Measurements from ENCODE around the gene NPLOC4.

NPLOC4 gene

DNA sequence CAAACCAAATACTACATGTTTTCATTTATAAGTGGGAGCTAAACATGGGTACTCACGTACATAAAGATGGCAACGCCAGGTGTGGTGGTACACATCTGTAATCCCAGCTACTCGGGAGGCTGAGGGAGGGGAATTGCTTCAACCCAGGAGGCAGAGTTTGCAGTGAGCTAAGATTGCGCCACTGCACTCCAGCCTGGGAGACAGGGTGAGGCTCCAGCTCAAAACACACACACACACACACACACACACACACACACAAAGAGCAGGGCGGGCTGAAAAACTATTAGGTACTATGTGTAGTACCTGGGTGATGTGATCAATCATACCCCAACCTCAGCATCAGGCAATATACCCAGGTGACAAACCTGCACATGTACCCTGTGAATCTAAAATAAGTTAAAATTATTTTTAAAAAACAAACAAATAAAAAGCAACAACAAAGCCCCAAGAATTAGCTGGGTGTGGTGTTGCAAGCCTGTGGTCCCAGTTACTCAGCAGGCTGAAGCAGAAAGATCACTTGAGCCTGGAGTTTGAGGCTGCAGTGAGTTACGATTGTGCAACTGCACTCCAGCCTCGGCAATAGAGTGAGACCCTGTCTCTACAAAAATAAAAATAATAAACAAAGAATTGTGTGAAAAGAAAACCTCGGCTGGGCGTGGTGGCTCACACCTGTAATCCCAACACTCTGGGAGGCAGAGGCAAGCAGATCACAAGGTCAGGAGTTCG, 72.9 kb downstream of the NPLOC4 start:
- no peak for DNase-seq

DNA sequence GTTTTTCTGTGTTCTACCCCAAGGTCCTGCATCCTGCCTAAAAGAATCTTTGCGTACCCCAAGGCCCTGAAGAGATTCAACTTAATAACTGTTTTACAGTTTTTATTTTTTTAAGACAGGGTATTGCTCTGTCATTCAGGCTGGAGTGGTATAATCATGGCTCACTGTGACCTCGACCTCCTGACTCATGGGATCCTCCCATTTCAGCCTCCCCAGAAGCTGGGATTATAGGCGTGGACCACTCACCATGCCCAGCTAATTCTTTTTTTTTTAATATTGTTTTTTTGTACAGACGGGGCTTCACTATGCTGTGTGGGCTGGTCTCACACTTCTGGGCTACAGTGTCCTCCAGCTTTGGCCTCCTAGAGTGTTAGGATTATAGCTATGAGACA, 75.4 kb downstream of the NPLOC4 start:
- no peak for DNase-seq

- no peak for DNase-seq
These were observed 77.7 kb downstream of the NPLOC4 start for GRCh38 chr17:81558941-81559806.

DNA sequence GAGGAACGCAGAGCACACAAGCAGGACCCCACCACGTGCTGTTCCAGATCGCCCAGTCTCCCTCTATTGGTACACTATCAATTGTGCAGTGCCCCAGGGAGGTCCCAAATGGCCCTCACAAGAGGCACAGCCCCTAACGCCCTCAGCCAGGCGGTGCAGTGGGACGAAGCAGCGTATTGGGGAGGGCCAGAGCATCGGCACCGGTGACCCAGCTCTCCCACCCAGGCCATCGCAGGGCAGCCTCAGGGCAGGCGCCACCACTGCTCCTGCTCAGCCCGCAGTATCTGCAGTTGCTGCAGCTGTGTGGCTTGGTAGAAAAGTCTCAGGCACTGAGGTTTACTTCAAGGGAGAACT, 78.8 kb downstream of the NPLOC4 start:
- DNase-seq, result no peak

- no peak for DNase-seq
These were observed 79.4 kb downstream of the NPLOC4 start for GRCh38 chr17:81557276-81558114.

GRCh38 chr17:81556863-81557262, 80.0 kb downstream of the NPLOC4 start:
- no peak for DNase-seq

GRCh38 chr17:81556175-81556691, 80.7 kb downstream of the NPLOC4 start:
- no peak for DNase-seq

- no peak for DNase-seq
These were observed 83.2 kb downstream of the NPLOC4 start for GRCh38 chr17:81553616-81554181.

DNA sequence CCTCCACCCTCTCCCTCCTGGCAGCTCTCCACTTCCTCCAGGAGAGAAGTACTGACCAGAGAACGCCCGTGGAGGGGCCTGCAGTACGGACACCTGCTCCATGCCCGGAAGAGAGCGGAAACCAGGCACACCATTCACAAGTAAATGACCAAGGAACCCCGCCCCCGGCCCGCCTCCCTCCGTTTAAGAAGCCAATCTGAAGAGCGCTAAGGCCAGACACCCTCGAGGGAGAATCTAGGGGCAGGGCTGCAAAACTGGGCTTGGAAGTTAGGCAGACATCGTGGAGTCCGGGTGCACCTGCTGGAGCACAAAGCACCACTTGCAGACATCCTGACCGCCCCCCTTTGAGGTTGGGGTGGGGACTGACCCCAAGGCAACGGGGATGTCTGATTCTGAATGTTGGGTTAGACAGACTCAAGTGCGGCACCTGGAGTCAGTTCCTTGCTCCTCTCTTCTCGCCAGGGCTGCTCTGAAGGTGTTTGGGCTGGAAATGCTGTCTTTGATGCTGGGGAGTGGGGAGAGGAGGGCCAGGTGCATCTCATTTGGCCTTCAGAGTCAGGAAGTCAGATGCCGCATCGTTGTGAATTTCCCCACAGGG, 83.8 kb downstream of the NPLOC4 start:
- DNase-seq, result peak; percentile 68

DNA sequence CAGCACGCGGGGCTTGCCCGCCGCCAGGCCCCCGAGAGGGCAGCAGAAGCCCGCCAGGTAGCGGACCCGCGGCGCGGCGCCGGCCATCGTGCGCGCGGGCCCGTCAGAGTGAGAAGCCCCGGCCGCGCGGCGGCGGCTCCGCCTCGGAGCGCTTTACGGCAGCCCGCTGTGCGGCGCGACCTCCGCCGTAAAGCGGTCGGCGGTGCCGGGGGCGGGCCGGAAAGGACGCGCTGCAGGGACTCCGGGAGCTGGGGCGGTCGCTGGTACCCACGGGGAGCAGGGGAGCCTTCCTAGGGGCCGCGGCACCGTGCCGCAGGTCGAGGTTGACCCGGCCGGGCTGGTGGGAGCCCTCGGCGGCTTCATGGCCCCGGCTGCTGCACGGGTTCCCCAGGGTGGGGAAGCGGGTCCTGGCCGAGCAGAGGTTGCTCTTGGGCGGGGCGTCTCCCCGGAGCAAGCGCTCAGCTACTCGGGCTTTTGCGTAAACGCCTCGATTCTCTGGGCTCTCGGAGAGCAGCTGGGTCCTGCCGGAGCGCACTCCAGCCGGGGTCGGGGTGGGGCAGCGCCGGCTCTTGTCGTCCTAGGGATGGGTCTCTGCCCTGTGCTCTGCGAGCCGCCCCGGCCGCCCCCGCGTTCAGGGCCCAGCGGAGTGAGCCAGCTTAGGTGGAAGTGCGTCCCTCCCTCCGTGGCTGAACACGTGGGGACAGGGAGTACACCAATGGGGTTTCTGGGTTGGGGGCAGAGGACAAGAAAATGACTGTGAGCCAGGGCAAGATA, 84.5 kb downstream of the NPLOC4 start, which contains the start of gene FAAP100:
TSS of gene FAAP100 (minus strand) at position 110 of the 774 bp plus-strand sequence. CDS start at position 87, 23 bp downstream.
- peak; percentile 80 for DNase-seq

DNA sequence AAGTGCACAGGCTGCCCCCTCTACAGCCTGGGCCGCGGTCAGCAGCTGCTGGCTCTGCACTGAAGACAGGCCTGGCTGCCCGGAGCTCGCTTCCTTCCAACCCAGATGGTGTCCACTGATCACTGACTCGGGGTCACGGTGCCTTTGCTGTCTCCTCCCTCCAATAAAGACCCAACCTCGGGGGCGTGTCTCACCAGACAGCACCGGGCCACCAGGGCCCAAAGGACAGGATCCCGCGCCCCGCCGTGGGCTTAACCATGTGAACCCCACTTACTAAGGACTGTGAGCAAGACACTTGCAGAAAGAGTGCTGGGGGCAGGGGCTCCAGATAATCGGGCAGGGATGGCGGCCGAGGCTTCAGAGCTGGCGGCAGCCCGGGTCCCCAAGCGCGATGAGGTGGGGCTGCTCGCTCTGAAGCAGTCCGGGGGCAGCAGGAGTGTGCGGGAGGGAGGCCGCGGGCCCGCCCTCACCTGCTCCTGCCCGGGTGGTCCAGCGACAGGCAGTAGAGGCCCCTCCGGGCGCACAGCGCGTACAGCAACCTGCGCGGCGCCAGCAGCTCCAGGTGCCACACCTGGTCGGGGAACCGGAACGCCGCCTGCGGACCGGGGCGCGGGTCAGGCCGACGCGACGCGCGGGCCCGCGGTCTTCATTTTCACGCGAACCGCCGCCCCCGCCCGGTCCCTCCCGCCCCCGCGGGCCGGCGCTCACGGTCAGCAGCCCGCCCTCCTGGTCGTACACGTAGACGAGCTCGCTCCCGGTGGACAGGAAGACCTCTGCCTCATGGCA, 85.3 kb downstream of the NPLOC4 start:
- no peak for DNase-seq

DNA sequence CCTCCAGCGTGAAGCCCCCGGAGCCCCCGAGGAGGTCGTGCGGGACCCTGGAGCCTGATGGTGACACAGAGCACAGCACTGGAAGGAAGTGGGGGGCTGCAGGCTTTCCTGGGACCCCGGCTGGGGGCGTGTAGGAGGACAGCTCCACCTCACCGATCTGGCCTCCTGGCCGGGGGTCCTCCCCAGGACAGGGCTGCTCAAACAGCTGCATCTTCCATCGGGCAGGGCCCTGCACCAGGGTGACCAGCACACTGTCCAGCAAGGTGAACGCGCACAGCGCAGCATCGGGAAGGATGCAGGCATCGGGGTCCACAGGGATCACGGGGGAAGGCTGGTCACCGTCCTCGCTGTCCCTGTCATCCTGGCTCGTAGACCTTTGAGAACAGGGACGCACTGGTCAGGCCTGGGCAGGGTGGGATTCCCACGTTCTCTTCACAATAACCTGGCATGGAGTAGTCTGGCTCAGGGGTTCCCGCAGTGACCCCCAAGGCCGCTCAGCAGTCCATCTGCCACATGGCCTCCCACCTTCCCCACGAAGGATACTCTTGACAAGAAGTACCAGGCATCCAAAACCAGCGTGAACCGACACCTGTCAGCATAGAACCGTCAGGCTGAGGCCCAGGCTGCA, 86.0 kb downstream of the NPLOC4 start:
- DNase-seq, result no peak

GRCh38 chr17:81550285-81550684, 86.6 kb downstream of the NPLOC4 start:
- DNase-seq, result no peak

GRCh38 chr17:81549826-81550225, 87.1 kb downstream of the NPLOC4 start:
- no peak for DNase-seq

DNA sequence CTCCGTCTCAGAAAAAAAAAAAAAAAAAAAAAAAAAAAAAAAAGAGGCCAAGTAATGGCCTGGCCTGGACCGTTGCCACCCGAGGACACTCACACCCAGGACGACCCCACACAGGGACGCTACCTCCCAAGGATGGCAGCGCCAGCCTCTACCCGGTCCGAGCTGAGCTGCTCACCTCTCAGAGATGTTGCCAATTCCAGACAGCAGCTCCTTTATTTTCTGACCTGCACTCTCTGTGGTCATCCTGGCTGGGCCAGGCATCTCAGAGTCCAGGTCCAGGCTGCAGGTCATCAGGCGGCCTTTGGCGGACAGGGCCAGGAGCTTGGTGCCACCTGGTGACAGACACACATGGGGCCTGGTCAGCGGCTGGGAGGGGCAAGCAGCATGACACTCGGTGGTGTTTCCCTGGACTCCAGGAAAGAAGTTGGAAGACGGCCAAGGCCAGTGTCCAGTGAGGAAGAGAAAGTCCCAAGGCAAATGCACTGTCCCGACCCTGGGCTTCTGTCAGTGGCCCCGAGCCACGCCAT, 87.8 kb downstream of the NPLOC4 start:
- no peak for DNase-seq

DNA sequence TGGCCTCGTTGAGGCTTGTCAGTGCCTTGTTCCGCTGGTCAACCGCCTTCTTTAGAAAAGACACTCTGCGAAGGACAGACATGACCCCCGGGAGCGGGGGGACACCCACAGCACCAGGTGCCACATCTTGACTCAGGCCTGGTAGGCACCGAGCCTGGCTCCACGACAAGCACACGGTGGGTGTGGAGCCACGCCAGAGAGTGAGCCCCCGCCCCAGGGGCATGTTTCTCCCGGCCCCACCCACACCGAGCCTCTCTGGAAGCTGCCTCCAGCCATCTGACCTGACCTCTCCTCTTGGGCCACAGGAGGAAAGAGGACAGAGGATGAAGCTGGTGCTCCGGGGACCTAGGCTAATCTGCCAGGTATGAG, 89.3 kb downstream of the NPLOC4 start:
- DNase-seq, result no peak

GRCh38 chr17:81546906-81547613, 89.9 kb downstream of the NPLOC4 start:
- DNase-seq, result no peak

GRCh38 chr17:81545160-81545949, 91.6 kb downstream of the NPLOC4 start:
- no peak for DNase-seq

All from NK-92 treated with Interleukin-12 subunit alpha and Interleukin-12 subunit beta, amount 100 ng/mL, for 24 hours (cell line).